ENCODE measurements around the gene COTL1. TPM values are rescaled to one million over a fixed set of nuclear protein-coding genes. Genes with fewer than 3 reads are reported as not detected.

COTL1 gene
- total and polyA plus RNA-seq, 9 of the 15 experiments (the other 6 are each of a cell fraction or from before 2014, with no cell fraction given), result 27.7 to 185 (median 72.5) TPM

DNA sequence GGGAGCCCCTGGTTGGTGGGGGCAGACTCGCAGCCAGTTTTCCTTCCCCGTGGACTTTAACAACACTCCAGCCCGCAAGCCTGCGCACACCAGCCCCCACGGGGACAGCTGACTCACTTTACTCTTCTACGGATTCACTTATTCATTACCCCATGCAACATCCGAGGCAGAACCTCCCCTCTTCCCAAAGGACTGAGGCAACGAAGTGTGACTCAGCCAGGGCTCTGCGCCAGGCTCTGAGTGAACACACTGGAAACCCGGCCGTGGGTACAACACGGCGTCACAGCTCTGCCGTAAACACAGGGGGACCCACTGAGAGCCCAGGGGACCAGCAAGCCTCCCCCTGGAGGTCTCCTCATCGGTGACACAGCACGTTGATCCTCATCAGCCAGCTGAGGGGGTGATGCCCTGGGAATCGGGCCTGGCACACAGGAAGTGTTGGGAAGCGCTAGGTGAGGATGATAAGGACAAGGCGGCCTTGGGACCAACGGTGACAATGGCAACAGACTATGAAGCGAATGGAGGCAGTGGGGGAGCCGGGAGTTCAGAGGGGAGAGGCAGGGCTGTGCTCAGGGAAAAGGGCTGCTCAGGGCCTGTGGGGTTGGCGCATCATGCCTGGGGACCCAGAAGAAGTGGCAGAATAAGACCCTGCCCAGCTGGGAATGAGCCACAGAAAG lies 14.6 kb downstream of the COTL1 start (continued):
- TF ChIP-seq, protein P1, sequence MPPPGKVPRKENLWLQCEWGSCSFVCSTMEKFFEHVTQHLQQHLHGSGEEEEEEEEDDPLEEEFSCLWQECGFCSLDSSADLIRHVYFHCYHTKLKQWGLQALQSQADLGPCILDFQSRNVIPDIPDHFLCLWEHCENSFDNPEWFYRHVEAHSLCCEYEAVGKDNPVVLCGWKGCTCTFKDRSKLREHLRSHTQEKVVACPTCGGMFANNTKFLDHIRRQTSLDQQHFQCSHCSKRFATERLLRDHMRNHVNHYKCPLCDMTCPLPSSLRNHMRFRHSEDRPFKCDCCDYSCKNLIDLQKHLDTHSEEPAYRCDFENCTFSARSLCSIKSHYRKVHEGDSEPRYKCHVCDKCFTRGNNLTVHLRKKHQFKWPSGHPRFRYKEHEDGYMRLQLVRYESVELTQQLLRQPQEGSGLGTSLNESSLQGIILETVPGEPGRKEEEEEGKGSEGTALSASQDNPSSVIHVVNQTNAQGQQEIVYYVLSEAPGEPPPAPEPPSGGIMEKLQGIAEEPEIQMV (tag; conservative IDR thresholded peaks at IDR 0.05; ENCODE audit: low read depth), result peak; percentile 45; the same call in 1 of the 2 replicates
- no peak for TF ChIP-seq ADNP (tag; IDR thresholded peaks at IDR 0.05)
- no peak for TF ChIP-seq SRF (CRISPR knock-in tag; IDR thresholded peaks at IDR 0.05)
- TF ChIP-seq RFX7 (CRISPR knock-in tag; IDR thresholded peaks at IDR 0.05), result no peak
- TF ChIP-seq CTBP1 (IDR thresholded peaks at IDR 0.05; ENCODE audit: borderline replicate concordance), result 0 out of 2 replicates have a peak, but pooled peaks have one; percentile 17
- TF ChIP-seq, protein P2, sequence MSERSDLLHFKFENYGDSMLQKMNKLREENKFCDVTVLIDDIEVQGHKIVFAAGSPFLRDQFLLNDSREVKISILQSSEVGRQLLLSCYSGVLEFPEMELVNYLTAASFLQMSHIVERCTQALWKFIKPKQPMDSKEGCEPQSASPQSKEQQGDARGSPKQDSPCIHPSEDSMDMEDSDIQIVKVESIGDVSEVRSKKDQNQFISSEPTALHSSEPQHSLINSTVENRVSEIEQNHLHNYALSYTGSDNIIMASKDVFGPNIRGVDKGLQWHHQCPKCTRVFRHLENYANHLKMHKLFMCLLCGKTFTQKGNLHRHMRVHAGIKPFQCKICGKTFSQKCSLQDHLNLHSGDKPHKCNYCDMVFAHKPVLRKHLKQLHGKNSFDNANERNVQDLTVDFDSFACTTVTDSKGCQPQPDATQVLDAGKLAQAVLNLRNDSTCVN (CRISPR knock-in tag; IDR thresholded peaks at IDR 0.05), result 0 out of 2 replicates have a peak, but pooled peaks have one; percentile 41
- no peak for TF ChIP-seq PURB (CRISPR knock-in tag; IDR thresholded peaks at IDR 0.05; ENCODE audit: low read depth)
- TF ChIP-seq, protein P3, sequence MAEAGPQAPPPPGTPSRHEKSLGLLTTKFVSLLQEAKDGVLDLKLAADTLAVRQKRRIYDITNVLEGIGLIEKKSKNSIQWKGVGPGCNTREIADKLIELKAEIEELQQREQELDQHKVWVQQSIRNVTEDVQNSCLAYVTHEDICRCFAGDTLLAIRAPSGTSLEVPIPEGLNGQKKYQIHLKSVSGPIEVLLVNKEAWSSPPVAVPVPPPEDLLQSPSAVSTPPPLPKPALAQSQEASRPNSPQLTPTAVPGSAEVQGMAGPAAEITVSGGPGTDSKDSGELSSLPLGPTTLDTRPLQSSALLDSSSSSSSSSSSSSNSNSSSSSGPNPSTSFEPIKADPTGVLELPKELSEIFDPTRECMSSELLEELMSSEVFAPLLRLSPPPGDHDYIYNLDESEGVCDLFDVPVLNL (CRISPR knock-in tag; IDR thresholded peaks at IDR 0.05; ENCODE audit: low read depth), result no peak
- no peak for TF ChIP-seq EWSR1 (IDR thresholded peaks at IDR 0.05; ENCODE audit: borderline replicate concordance, low read depth, partially characterized antibody)
- TF ChIP-seq, protein P4, sequence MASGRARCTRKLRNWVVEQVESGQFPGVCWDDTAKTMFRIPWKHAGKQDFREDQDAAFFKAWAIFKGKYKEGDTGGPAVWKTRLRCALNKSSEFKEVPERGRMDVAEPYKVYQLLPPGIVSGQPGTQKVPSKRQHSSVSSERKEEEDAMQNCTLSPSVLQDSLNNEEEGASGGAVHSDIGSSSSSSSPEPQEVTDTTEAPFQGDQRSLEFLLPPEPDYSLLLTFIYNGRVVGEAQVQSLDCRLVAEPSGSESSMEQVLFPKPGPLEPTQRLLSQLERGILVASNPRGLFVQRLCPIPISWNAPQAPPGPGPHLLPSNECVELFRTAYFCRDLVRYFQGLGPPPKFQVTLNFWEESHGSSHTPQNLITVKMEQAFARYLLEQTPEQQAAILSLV (tag; IDR thresholded peaks at IDR 0.05), result no peak
- TF ChIP-seq CXXC5 (CRISPR knock-in tag; IDR thresholded peaks at IDR 0.05), result no peak
- TF ChIP-seq, protein P5, sequence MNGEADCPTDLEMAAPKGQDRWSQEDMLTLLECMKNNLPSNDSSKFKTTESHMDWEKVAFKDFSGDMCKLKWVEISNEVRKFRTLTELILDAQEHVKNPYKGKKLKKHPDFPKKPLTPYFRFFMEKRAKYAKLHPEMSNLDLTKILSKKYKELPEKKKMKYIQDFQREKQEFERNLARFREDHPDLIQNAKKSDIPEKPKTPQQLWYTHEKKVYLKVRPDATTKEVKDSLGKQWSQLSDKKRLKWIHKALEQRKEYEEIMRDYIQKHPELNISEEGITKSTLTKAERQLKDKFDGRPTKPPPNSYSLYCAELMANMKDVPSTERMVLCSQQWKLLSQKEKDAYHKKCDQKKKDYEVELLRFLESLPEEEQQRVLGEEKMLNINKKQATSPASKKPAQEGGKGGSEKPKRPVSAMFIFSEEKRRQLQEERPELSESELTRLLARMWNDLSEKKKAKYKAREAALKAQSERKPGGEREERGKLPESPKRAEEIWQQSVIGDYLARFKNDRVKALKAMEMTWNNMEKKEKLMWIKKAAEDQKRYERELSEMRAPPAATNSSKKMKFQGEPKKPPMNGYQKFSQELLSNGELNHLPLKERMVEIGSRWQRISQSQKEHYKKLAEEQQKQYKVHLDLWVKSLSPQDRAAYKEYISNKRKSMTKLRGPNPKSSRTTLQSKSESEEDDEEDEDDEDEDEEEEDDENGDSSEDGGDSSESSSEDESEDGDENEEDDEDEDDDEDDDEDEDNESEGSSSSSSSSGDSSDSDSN (IDR thresholded peaks at IDR 0.05; ENCODE audit: borderline replicate concordance in 1 of 2, low read depth in 2 of 2, low read length in 2 of 2), result no peak
- TF ChIP-seq RCOR1 (IDR thresholded peaks at IDR 0.05; ENCODE audit: borderline replicate concordance in 1 of 2, low read depth in 2 of 2, low read length in 2 of 2), result no peak
- no peak for TF ChIP-seq FOXA3 (CRISPR knock-in tag; conservative IDR thresholded peaks at IDR 0.05 in 1 of 2, IDR thresholded peaks at IDR 0.05 in 1 of 2)
- TF ChIP-seq EGR1 (conservative IDR thresholded peaks at IDR 0.05), result no peak
- TF ChIP-seq ZSCAN32 (CRISPR knock-in tag; IDR thresholded peaks at IDR 0.05), result no peak
- TF ChIP-seq, protein P6, sequence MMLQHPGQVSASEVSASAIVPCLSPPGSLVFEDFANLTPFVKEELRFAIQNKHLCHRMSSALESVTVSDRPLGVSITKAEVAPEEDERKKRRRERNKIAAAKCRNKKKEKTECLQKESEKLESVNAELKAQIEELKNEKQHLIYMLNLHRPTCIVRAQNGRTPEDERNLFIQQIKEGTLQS (IDR thresholded peaks at IDR 0.05), result peak; percentile 82
- TF ChIP-seq, protein P6 (CRISPR knock-in tag; conservative IDR thresholded peaks at IDR 0.05), result no peak
- TF ChIP-seq ZNF184 (CRISPR knock-in tag; IDR thresholded peaks at IDR 0.05), result no peak

Measured in K562 (cell line).